ENCODE results near the gene APBA2.

Gene APBA2

DNA sequence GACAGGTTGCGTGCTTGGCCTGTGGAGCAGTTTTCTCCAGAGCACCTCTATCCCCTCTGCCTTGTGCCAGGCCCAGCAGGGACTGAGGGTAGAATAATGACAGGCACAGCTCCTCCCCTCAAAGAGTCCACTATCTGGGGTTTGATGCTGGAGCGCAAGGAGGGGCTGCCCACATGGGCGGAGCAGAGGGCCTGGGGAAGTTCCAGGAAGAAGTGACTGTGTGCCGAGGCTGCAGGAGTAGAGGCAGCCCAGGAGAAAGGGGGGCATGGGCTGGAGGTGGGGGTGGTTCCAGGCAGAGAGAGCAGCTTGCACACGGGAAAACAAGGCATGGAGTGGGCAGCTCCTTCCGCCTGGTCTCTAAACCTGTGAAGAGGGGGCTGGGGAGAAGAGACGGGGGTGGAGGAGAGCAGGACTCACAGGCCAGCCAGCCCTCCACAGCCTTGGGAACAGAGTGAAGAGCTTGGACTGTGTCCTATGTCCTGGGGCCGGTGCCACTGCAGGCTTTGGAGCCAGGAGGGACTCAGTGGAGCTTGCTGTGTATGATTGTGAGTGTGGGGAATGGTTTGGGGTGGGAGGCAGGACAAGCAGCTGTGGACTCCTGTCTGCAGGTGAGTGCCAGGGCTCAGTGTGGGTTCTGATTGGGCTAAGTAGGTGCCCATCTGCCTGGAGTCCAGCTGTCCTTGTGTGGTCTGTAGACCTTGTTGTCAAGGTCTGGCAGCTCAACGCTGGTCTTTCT lies 48.1 kb downstream of the APBA2 start:
- Histone ChIP-seq H3K27ac (ENCODE audit: poor library complexity, severe bottlenecking) (no peak overlapping the region), H3K9me3 (ENCODE audit: severe bottlenecking) (no peaks in the 10 kb centered on the region), H3K36me3 (ENCODE audit: low read depth) (no peaks in the 10 kb centered on the region), H3K4me1 (ENCODE audit: insufficient read depth, poor library complexity, severe bottlenecking) (no peaks in the 10 kb centered on the region), H3K4me3 (ENCODE audit: severe bottlenecking) (no peak overlapping the region), H3K27me3 (ENCODE audit: insufficient read depth, poor library complexity, severe bottlenecking) (no peaks in the 10 kb centered on the region)
- no peak for TF ChIP-seq CTCF (IDR thresholded peaks at IDR 0.05; ENCODE audit: poor library complexity, severe bottlenecking)
- ATAC-seq (ENCODE audit: low read depth) = no peak
- DNase-seq (ENCODE audit: low spot score) = no peak

DNA sequence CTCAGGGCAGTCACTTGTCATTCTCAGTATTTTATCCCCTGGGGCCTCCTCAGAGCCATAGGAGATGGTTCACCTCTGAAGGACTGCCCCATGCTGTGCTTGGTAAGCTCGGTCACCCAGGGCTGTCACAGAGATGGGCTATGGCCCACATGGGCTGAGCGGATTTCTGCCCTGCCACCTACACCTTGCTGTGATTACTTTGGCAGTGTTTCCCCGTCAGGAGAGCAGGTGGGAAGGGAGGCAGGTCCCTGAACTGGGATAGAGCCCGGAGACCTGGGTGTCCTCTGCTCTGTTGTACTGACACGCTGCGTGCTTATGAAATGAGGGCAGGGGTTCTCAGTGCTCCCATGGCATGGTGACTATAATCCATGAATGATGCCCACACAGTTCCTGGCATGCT lies 48.9 kb downstream of the APBA2 start:
- H3K36me3 ChIP-seq (ENCODE audit: low read depth) = no peaks in the 10 kb centered on the region
- H3K4me1 ChIP-seq (ENCODE audit: insufficient read depth, poor library complexity, severe bottlenecking) = no peaks in the 10 kb centered on the region
- H3K27me3 ChIP-seq (ENCODE audit: insufficient read depth, poor library complexity, severe bottlenecking) = no peaks in the 10 kb centered on the region
- no peak overlapping the region for H3K4me3 ChIP-seq (ENCODE audit: severe bottlenecking)
- ATAC-seq (ENCODE audit: low read depth) = no peak
- H3K27ac ChIP-seq (ENCODE audit: poor library complexity, severe bottlenecking) = no peak overlapping the region
- peak; percentile 39 for DNase-seq (ENCODE audit: low spot score)
- no peaks in the 10 kb centered on the region for H3K9me3 ChIP-seq (ENCODE audit: severe bottlenecking)
- TF ChIP-seq CTCF (IDR thresholded peaks at IDR 0.05; ENCODE audit: poor library complexity, severe bottlenecking) = no peak

DNA sequence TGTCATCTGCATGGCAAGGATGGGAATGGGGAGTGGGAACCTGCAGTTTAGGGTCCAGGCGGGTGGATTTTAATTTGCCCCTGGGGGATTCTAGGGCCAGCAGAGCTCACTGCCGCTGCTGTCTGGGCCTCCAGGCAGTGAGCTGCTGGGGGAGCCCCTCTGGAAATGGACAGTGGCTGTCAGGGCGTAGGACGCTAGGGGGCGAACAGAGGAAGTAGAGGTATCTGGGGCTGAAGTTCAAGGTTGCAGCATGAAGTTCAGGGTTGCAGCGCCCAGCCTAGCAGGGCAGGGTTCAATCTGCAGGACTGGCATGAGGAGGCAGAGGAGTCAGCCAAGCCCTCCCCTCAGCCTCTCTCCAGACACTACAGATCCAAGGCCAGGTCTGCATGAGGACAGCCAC lies 49.5 kb downstream of the APBA2 start:
- Histone ChIP-seq H3K27ac (ENCODE audit: poor library complexity, severe bottlenecking) (no peak overlapping the region), H3K36me3 (ENCODE audit: low read depth) (no peaks in the 10 kb centered on the region), H3K9me3 (ENCODE audit: severe bottlenecking) (no peaks in the 10 kb centered on the region), H3K27me3 (ENCODE audit: insufficient read depth, poor library complexity, severe bottlenecking) (no peaks in the 10 kb centered on the region), H3K4me1 (ENCODE audit: insufficient read depth, poor library complexity, severe bottlenecking) (no peaks in the 10 kb centered on the region), H3K4me3 (ENCODE audit: severe bottlenecking) (no peak overlapping the region)
- peak; percentile 45 for DNase-seq (ENCODE audit: low spot score)
- TF ChIP-seq CTCF (IDR thresholded peaks at IDR 0.05; ENCODE audit: poor library complexity, severe bottlenecking) = no peak
- ATAC-seq (ENCODE audit: low read depth) = no peak; the same call in 2 of the 3 replicates

- DNase-seq (ENCODE audit: low spot score) (peak; percentile 42), ATAC-seq (ENCODE audit: low read depth) (no peak)
- H3K4me3 ChIP-seq (ENCODE audit: severe bottlenecking) = no peak overlapping the region
- no peaks in the 10 kb centered on the region for H3K27me3 ChIP-seq (ENCODE audit: insufficient read depth, poor library complexity, severe bottlenecking)
- H3K36me3 ChIP-seq (ENCODE audit: low read depth) = no peaks in the 10 kb centered on the region
- TF ChIP-seq CTCF (IDR thresholded peaks at IDR 0.05; ENCODE audit: poor library complexity, severe bottlenecking) = no peak
- no peaks in the 10 kb centered on the region for H3K9me3 ChIP-seq (ENCODE audit: severe bottlenecking)
- H3K27ac ChIP-seq (ENCODE audit: poor library complexity, severe bottlenecking) = no peak overlapping the region
- no peaks in the 10 kb centered on the region for H3K4me1 ChIP-seq (ENCODE audit: insufficient read depth, poor library complexity, severe bottlenecking)
Observed at GRCh38 chr15:28936081-28936480, 50.3 kb downstream of the APBA2 start.

DNA sequence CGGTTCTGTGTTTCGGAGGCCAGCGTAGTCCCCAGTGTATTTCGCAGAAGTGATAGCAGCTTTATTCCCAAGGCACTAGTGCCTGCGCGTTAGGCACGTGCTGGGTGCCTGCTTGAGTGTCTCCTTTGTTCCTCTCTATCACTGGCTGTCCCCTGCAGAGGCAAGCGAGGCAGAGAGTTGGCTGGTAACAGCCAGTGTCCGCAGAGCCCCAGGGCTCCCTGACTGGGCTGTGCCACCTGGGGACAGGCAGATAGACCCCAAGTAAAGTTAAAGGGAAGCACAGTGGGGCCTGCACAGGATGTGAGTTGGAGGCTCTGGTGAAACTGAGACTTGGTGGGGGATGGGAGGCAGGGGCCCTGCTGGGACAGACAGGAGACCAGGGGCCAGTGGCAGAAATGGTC lies 50.7 kb downstream of the APBA2 start:
- H3K27ac ChIP-seq (ENCODE audit: poor library complexity, severe bottlenecking) = no peak overlapping the region
- H3K9me3 ChIP-seq (ENCODE audit: severe bottlenecking) = no peaks in the 10 kb centered on the region

More for the DNA sequence above, 50.7 kb downstream of the APBA2 start:
- DNase-seq (ENCODE audit: low spot score) (peak; percentile 60), ATAC-seq (ENCODE audit: low read depth) (no peak)
- Histone ChIP-seq H3K4me3 (ENCODE audit: severe bottlenecking) (no peak overlapping the region), H3K27me3 (ENCODE audit: insufficient read depth, poor library complexity, severe bottlenecking) (no peaks in the 10 kb centered on the region), H3K36me3 (ENCODE audit: low read depth) (no peaks in the 10 kb centered on the region), H3K4me1 (ENCODE audit: insufficient read depth, poor library complexity, severe bottlenecking) (no peaks in the 10 kb centered on the region)
- no peak for TF ChIP-seq CTCF (IDR thresholded peaks at IDR 0.05; ENCODE audit: poor library complexity, severe bottlenecking)
